GM12891 (cell line): ENCODE measurements around the gene TXNDC5.

Experiments
- POLR2A ChIP-seq: IDR thresholded peaks from 2 replicates; pipeline ENCODE4 v1.6.1; 2011; ENCODE audit warnings: low read depth, low read length, control low read depth
- POLR2AphosphoS5 ChIP-seq: IDR thresholded peaks from 2 replicates; pipeline ENCODE4 v1.6.1; 2011; ENCODE audit warnings: low read depth, low read length, control low read depth
- POU2F2 ChIP-seq: IDR thresholded peaks from 2 replicates; pipeline ENCODE4 v1.6.1; 2011; ENCODE audit warnings: low read depth, mild to moderate bottlenecking, control low read depth, low read length, moderate library complexity
- SPI1 ChIP-seq: IDR thresholded peaks from 2 replicates; pipeline ENCODE4 v1.6.1; 2011; ENCODE audit warnings: low read depth, low read length, control low read depth
- TAF1 ChIP-seq: IDR thresholded peaks from 2 replicates; pipeline ENCODE4 v1.6.1; 2011; ENCODE audit warnings: low read depth, low read length, control low read depth

GRCh38 chr6:7900621-7901020 lies 10.0 kb downstream of the TXNDC5 start:
- TF ChIP-seq TAF1 (no peak), POLR2A (no peak), POLR2AphosphoS5 (no peak), SPI1 (no peak), POU2F2 (no peak)
